OCI-LY1 (cell line): ENCODE data around the gene RHOV.
"Not testable (repeated sequence)": the region's sequence is repeated elsewhere in the genome, so short reads cannot be mapped to it uniquely, and the experiment has no call there.

Source experiments
- H2AFZ ChIP-seq: fragments of 200-600 bp; sonication (generic), shearing (Covaris generic); 2 replicates; pipeline ENCODE4 v1.6.0; 2014; ENCODE audit warnings: antibody characterized with exemption, mild to moderate bottlenecking, low read length
- H3F3A ChIP-seq: fragments of 200-600 bp; sonication (generic), shearing (Covaris generic); 2 replicates; pipeline ENCODE4 v1.6.0; 2014; ENCODE audit warnings: mild to moderate bottlenecking, antibody characterized with exemption, low read length, moderate library complexity; ENCODE audit not compliant: insufficient read depth
- H3K27ac ChIP-seq: fragments of 200-600 bp; sonication (generic); 2 replicates; pipeline ENCODE4 v1.5.1; 2014; ENCODE audit warnings: low read length, mixed run types, mild to moderate bottlenecking, low read depth; ENCODE audit not compliant: poor library complexity, severe bottlenecking
- H3K27me3 ChIP-seq: fragments of 200-600 bp; sonication (generic); 2 replicates; pipeline ENCODE4 v1.6.0; 2014; ENCODE audit warnings: antibody characterized with exemption, mild to moderate bottlenecking, low read length, moderate library complexity; ENCODE audit not compliant: insufficient read depth
- H3K36me3 ChIP-seq: fragments of 200-600 bp; sonication (generic); 2 replicates; pipeline ENCODE4 v1.6.1; 2014; ENCODE audit warnings: mild to moderate bottlenecking, antibody characterized with exemption, low read length, moderate library complexity, mixed read lengths; ENCODE audit not compliant: insufficient read depth
- H3K4me1 ChIP-seq: fragments of 200-600 bp; sonication (generic); 2 replicates; pipeline ENCODE4 v1.5.1; 2014; ENCODE audit warnings: mild to moderate bottlenecking, low read length, moderate library complexity; ENCODE audit not compliant: insufficient read depth, severe bottlenecking
- H3K4me2 ChIP-seq: fragments of 200-600 bp; sonication (generic), shearing (Covaris generic); 2 replicates; pipeline ENCODE4 v1.6.1; 2014; ENCODE audit warnings: low read length
- H3K4me3 ChIP-seq: fragments of 200-600 bp; sonication (generic); 2 replicates; pipeline ENCODE4 v1.5.1; 2014; ENCODE audit warnings: low read length, low read depth, mild to moderate bottlenecking, mixed read lengths; ENCODE audit not compliant: poor library complexity, severe bottlenecking
- H3K79me2 ChIP-seq: fragments of 200-600 bp; shearing (Covaris generic); 2 replicates; pipeline ENCODE4 v1.6.1; 2016; ENCODE audit warnings: mixed run types, low read length, mixed read lengths; ENCODE audit not compliant: insufficient read depth
- H3K9ac ChIP-seq: fragments of 200-600 bp; sonication (generic), shearing (Covaris generic); 2 replicates; pipeline ENCODE4 v1.6.1; 2014; ENCODE audit warnings: mild to moderate bottlenecking, low read length, mixed read lengths
- H3K9me2 ChIP-seq: fragments of 200-600 bp; sonication (generic), shearing (Covaris generic); 2 replicates; pipeline ENCODE4 v1.6.1; 2014; ENCODE audit warnings: low read depth, mild to moderate bottlenecking, low read length, mixed read lengths
- H3K9me3 ChIP-seq: fragments of 200-600 bp; shearing (Covaris generic); 2 replicates; pipeline ENCODE4 v1.6.1; 2014; ENCODE audit warnings: low read length, mixed read lengths
- H4K20me1 ChIP-seq: fragments of 200-600 bp; sonication (generic), shearing (Covaris generic); 2 replicates; pipeline ENCODE4 v1.6.0; 2016; ENCODE audit warnings: mild to moderate bottlenecking, low read length; ENCODE audit not compliant: insufficient read depth
- EZH2 ChIP-seq: fragments of 200-600 bp; sonication (generic), shearing (Covaris generic); IDR thresholded peaks from 2 replicates; pipeline ENCODE4 v1.8.0; 2017; ENCODE audit warnings: borderline replicate concordance, mixed run types, mild to moderate bottlenecking, antibody characterized with exemption, low read length, moderate library complexity, mixed read lengths
- TF ChIP-seq, protein P1 (sequence below): fragments of 200-600 bp; sonication (generic), shearing (Covaris generic); IDR thresholded peaks from 2 replicates; pipeline ENCODE4 v1.5.1; 2017; ENCODE audit warnings: mild to moderate bottlenecking, antibody characterized with exemption, low read length, moderate library complexity, mixed read lengths

The RHOV gene

GRCh38 chr15:40869686-40870085 is 4.3 kb downstream of the RHOV start:
- H3K27me3 ChIP-seq, result peaks cover 3% of the 10 kb centered on the region; the same call in 1 of the 2 replicates
- no peaks in the 10 kb centered on the region for H3K9me3 ChIP-seq
- no peaks in the 10 kb centered on the region for H3K79me2 ChIP-seq
- H3K9me2 ChIP-seq, result no peaks in the 10 kb centered on the region
- no peak overlapping the region for H3K27ac ChIP-seq
- peaks cover 28% of the 10 kb centered on the region for H3K4me1 ChIP-seq
- H3F3A ChIP-seq, result no peaks in the 10 kb centered on the region
- H2AFZ ChIP-seq, result no peak overlapping the region
- no peaks in the 10 kb centered on the region for H3K36me3 ChIP-seq
- no peak overlapping the region for H3K4me2 ChIP-seq
- no peaks in the 10 kb centered on the region for H4K20me1 ChIP-seq
- no peak overlapping the region for H3K9ac ChIP-seq
- H3K4me3 ChIP-seq, result no peak overlapping the region
- TF ChIP-seq EZH2, result no peak
- TF ChIP-seq, protein P1, sequence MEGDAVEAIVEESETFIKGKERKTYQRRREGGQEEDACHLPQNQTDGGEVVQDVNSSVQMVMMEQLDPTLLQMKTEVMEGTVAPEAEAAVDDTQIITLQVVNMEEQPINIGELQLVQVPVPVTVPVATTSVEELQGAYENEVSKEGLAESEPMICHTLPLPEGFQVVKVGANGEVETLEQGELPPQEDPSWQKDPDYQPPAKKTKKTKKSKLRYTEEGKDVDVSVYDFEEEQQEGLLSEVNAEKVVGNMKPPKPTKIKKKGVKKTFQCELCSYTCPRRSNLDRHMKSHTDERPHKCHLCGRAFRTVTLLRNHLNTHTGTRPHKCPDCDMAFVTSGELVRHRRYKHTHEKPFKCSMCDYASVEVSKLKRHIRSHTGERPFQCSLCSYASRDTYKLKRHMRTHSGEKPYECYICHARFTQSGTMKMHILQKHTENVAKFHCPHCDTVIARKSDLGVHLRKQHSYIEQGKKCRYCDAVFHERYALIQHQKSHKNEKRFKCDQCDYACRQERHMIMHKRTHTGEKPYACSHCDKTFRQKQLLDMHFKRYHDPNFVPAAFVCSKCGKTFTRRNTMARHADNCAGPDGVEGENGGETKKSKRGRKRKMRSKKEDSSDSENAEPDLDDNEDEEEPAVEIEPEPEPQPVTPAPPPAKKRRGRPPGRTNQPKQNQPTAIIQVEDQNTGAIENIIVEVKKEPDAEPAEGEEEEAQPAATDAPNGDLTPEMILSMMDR, result no peak

DNA sequence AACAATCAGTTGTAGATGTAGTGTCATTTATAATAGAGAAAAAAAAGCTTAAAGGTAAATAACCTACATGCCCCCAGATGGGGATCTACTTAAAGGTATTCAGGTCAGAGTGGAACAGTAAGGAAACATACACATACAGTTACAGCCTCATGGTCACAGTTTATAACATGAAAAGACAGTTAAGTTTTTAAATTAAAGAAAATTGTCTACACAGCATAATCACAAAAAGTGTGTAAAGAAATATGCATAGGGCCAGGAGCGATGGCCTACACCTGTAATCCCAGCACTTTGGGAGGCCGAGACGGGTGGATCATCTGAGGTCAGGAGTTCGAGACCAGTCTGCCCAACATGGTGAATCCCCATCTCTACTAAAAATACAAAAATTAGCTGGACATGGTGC is 6.8 kb downstream of the RHOV start:
- Histone ChIP-seq H3K36me3 (no peaks in the 10 kb centered on the region), H3K27me3 (peaks cover 11% of the 10 kb centered on the region), H3K4me1 (peaks cover 3% of the 10 kb centered on the region), H3K9me2 (no peaks in the 10 kb centered on the region), H3K4me2 (no peak overlapping the region), H2AFZ (no peak overlapping the region), H3F3A (no peaks in the 10 kb centered on the region), H3K9me3 (no peaks in the 10 kb centered on the region), H3K4me3 (no peak overlapping the region), H3K79me2 (no peaks in the 10 kb centered on the region), H4K20me1 (no peaks in the 10 kb centered on the region), H3K27ac (no peak overlapping the region), H3K9ac (no peak overlapping the region)
- no peak for TF ChIP-seq EZH2
- TF ChIP-seq, protein P1, result no peak

DNA sequence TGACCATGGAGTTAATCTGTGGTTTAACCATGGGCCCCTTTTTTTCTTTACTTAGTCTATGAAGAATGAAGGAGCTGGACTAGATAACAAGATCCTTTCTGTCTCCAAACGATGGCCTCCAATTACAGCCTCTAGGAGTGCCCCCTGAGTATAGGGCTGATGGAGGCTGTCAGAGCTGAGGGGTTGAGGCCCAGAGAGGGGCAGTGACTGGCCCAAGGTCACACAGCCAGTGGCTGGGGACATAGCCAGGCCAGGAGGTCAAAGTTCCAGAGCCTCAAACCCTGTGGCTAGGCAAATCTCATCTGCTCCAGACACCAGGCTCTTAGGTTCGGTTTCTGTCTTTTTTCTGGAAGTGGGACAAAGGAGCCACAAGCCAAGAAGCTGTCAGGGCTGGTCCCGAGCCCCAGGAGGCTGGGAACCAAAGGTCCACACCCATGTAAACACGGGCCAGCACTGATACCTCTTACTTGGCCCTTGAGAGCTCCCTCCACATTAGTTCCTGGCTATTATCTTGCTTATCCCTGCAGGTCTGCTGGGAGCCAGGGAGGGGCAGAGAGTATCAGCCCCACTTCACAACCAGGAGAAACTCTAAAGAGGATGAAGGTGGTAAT is 10.3 kb downstream of the RHOV start:
- H3K4me2 ChIP-seq, result no peak overlapping the region
- H3K9ac ChIP-seq, result no peak overlapping the region
- H3K9me3 ChIP-seq, result no peaks in the 10 kb centered on the region

GRCh38 chr15:40861147-40861546 is 12.9 kb downstream of the RHOV start:
- H3F3A ChIP-seq, H3K27ac ChIP-seq, H4K20me1 ChIP-seq, H3K4me1 ChIP-seq, H2AFZ ChIP-seq, H3K36me3 ChIP-seq, H3K4me2 ChIP-seq, H3K9me2 ChIP-seq, H3K9me3 ChIP-seq, H3K79me2 ChIP-seq, H3K9ac ChIP-seq, H3K4me3 ChIP-seq: not testable (repeated sequence)
- H3K27me3 ChIP-seq, result peaks cover 11% of the 10 kb centered on the region

More for the DNA sequence above, 10.3 kb downstream of the RHOV start:
- Histone ChIP-seq H3K79me2 (no peaks in the 10 kb centered on the region), H4K20me1 (no peaks in the 10 kb centered on the region), H3K4me1 (no peaks in the 10 kb centered on the region), H3K27me3 (peaks cover 11% of the 10 kb centered on the region), H2AFZ (no peak overlapping the region), H3K36me3 (no peaks in the 10 kb centered on the region), H3K27ac (no peak overlapping the region), H3F3A (no peaks in the 10 kb centered on the region), H3K9me2 (no peaks in the 10 kb centered on the region), H3K4me3 (no peak overlapping the region)
- TF ChIP-seq, protein P1, result no peak
- TF ChIP-seq EZH2, result no peak
